ENCODE data around the gene SSNA1. TPM values are rescaled to one million over a fixed set of nuclear protein-coding genes. Genes with fewer than 3 reads are reported as not detected.
A peak's percentile ranks its signal among the peaks of the same experiment; 100 is the strongest.

The SSNA1 gene
- total RNA-seq, 4 donors from 2014 or later: 93.5 to 104 (median 99.8) TPM

- H3K27me3 ChIP-seq: no peaks in the 10 kb centered on the region
- no peaks in the 10 kb centered on the region for H3K9me3 ChIP-seq
- H3K4me1 ChIP-seq: peaks cover 31 to 63% (median 55%) of the 10 kb centered on the region in 4 donors
- no peak overlapping the region for H3K4me3 ChIP-seq
- in situ Hi-C loops (cut with MboI; ENCODE audit: low pct_ligation_motif_present in 1 of 4, low pct_unique_long_range_greater_than_20kb in 1 of 4, low sequenced_read_pairs in 3 of 4): no loop called here
- 52% methylated on average over 2 of the region's 3 CpGs; no CpG with 5 or more reads in 1 of the 2 donors for WGBS, 2 donors (ENCODE audit: low coverage in 1 of 2)
- no peak for TF ChIP-seq POLR2AphosphoS5 (IDR thresholded peaks at IDR 0.05)
- TF ChIP-seq POLR2A (IDR thresholded peaks at IDR 0.05): no peak
- no peak for TF ChIP-seq CTCF (IDR thresholded peaks at IDR 0.05)
- TF ChIP-seq EP300 (IDR thresholded peaks at IDR 0.05; ENCODE audit: low read depth): no peak
- no peak for DNase-seq
- no peaks in the 10 kb centered on the region for H3K36me3 ChIP-seq
- intact Hi-C loops (cut with DNase I; ENCODE audit: low total_unique reads): no loop called here
- H3K27ac ChIP-seq: peak overlapping the region in 1 of 4 donors; percentile 94
Observed at GRCh38 chr9:137191245-137191644, 2.8 kb downstream of the SSNA1 start.

- H3K27ac ChIP-seq: no peak overlapping the region
- no peaks in the 10 kb centered on the region for H3K36me3 ChIP-seq
- intact Hi-C loops (cut with DNase I; ENCODE audit: low total_unique reads): no loop called here
- WGBS, 2 donors (ENCODE audit: low coverage in 1 of 2): 83 to 89% methylated on average over 5 to 21 of the region's 22 CpGs
- TF ChIP-seq EP300 (IDR thresholded peaks at IDR 0.05; ENCODE audit: low read depth) (no peak), POLR2A (IDR thresholded peaks at IDR 0.05) (no peak), POLR2AphosphoS5 (IDR thresholded peaks at IDR 0.05) (no peak), CTCF (IDR thresholded peaks at IDR 0.05) (no peak)
- in situ Hi-C loops (cut with MboI; ENCODE audit: low pct_ligation_motif_present in 1 of 4, low pct_unique_long_range_greater_than_20kb in 1 of 4, low sequenced_read_pairs in 3 of 4): no loop called here
- no peak for DNase-seq
- H3K9me3 ChIP-seq: no peaks in the 10 kb centered on the region
- no peaks in the 10 kb centered on the region for H3K27me3 ChIP-seq
- no peak overlapping the region for H3K4me3 ChIP-seq
- peaks cover 25 to 63% (median 55%) of the 10 kb centered on the region in 4 donors for H3K4me1 ChIP-seq
Observed at GRCh38 chr9:137191691-137192447, 3.4 kb downstream of the SSNA1 start.

GRCh38 chr9:137192448-137192780 is 3.9 kb downstream of the SSNA1 start:
- Histone ChIP-seq H3K36me3 (no peaks in the 10 kb centered on the region), H3K4me3 (no peak overlapping the region), H3K27me3 (no peaks in the 10 kb centered on the region), H3K4me1 (peaks cover 20 to 63% (median 55%) of the 10 kb centered on the region in 4 donors), H3K9me3 (no peaks in the 10 kb centered on the region), H3K27ac (no peak overlapping the region)
- 73 to 86% methylated on average over 4 to 10 of the region's 10 CpGs for WGBS, 2 donors (ENCODE audit: low coverage in 1 of 2)
- no peak for DNase-seq
- intact Hi-C loops (cut with DNase I; ENCODE audit: low total_unique reads): no loop called here
- in situ Hi-C loops (cut with MboI; ENCODE audit: low pct_ligation_motif_present in 1 of 4, low pct_unique_long_range_greater_than_20kb in 1 of 4, low sequenced_read_pairs in 3 of 4): no loop called here
- TF ChIP-seq EP300 (IDR thresholded peaks at IDR 0.05; ENCODE audit: low read depth) (no peak), CTCF (IDR thresholded peaks at IDR 0.05) (no peak), POLR2AphosphoS5 (IDR thresholded peaks at IDR 0.05) (peak in 1 of 3 donors; percentile 10), POLR2A (IDR thresholded peaks at IDR 0.05) (no peak)

GRCh38 chr9:137192859-137193258 is 4.4 kb downstream of the SSNA1 start:
- 73% methylated on average over 2 of the region's 2 CpGs; no CpG with 5 or more reads in 1 of the 2 donors for WGBS, 2 donors (ENCODE audit: low coverage in 1 of 2)

More at GRCh38 chr9:137192859-137193258, 4.4 kb downstream of the SSNA1 start:
- in situ Hi-C loops (cut with MboI; ENCODE audit: low pct_ligation_motif_present in 1 of 4, low pct_unique_long_range_greater_than_20kb in 1 of 4, low sequenced_read_pairs in 3 of 4): no loop called here
- no peaks in the 10 kb centered on the region for H3K27me3 ChIP-seq
- intact Hi-C loops (cut with DNase I; ENCODE audit: low total_unique reads): no loop called here
- H3K36me3 ChIP-seq: no peaks in the 10 kb centered on the region
- no peak overlapping the region for H3K27ac ChIP-seq
- TF ChIP-seq POLR2A (IDR thresholded peaks at IDR 0.05) (no peak), EP300 (IDR thresholded peaks at IDR 0.05; ENCODE audit: low read depth) (no peak), CTCF (IDR thresholded peaks at IDR 0.05) (no peak), POLR2AphosphoS5 (IDR thresholded peaks at IDR 0.05) (no peak)
- no peaks in the 10 kb centered on the region for H3K9me3 ChIP-seq
- DNase-seq: no peak
- no peak overlapping the region for H3K4me3 ChIP-seq
- peaks cover 20 to 63% (median 54%) of the 10 kb centered on the region in 4 donors for H3K4me1 ChIP-seq
